SK-N-MC (cell line): Measurements from ENCODE around the gene DYNC2LI1.

Experiments used
- EZH2 ChIP-seq: fragments of 200-600 bp; sonication (generic); IDR thresholded peaks from one replicate; pipeline ENCODE4 v1.6.1; 2017; ENCODE audit warnings: antibody characterized with exemption
- FOXP2 ChIP-seq: optimal IDR thresholded peaks from 2 replicates; pipeline ENCODE3; 2011; ENCODE audit warnings: mild to moderate bottlenecking, moderate library complexity; ENCODE audit not compliant: insufficient read depth; ENCODE audit errors: extremely low read length, control extremely low read depth
- POLR2AphosphoS5 ChIP-seq: IDR thresholded peaks from 2 replicates; pipeline ENCODE4 v1.6.1; 2012; ENCODE audit warnings: mild to moderate bottlenecking, low read depth, low read length, borderline replicate concordance

GRCh38 chr2:43766006-43766405 is 7.8 kb upstream of the DYNC2LI1 start:
- no peak for TF ChIP-seq POLR2AphosphoS5
- TF ChIP-seq EZH2: no peak
- TF ChIP-seq FOXP2: no peak
